IPS DF 4.7 (cell line): Measurements from ENCODE around the gene NEU2.
"Not testable (repeated sequence)": the region's sequence is repeated elsewhere in the genome, so short reads cannot be mapped to it uniquely, and the experiment has no call there.

Experiments used
- DNase-seq: peaks from one replicate; pipeline ENCODE4 v3.0.0-alpha.2; 2013; ENCODE audit warnings: low spot score; ENCODE audit errors: extremely low read depth

NEU2 gene

GRCh38 chr2:233056961-233057605 lies 24.6 kb downstream of the NEU2 start:
- no peak for DNase-seq

- no peak for DNase-seq
These were observed 26.5 kb downstream of the NEU2 start for GRCh38 chr2:233058717-233059546.

GRCh38 chr2:233059547-233059796 lies 27.0 kb downstream of the NEU2 start:
- no peak for DNase-seq

GRCh38 chr2:233059797-233060500 lies 27.5 kb downstream of the NEU2 start, which contains the start of gene INPP5D:
TSS of gene INPP5D (plus strand) at chr2:233060342. CDS start at chr2:233060479, 137 bp downstream.
- no peak for DNase-seq

- no peak for DNase-seq
These were observed 28.1 kb downstream of the NEU2 start for GRCh38 chr2:233060501-233060979.

GRCh38 chr2:233060980-233061590 lies 28.6 kb downstream of the NEU2 start:
- DNase-seq: no peak

- DNase-seq: no peak
These were observed 29.3 kb downstream of the NEU2 start for GRCh38 chr2:233061591-233062450.

GRCh38 chr2:233062451-233062850 lies 30.0 kb downstream of the NEU2 start:
- no peak for DNase-seq

- no peak for DNase-seq
These were observed 30.4 kb downstream of the NEU2 start for GRCh38 chr2:233062946-233063268.

GRCh38 chr2:233063269-233063975 lies 30.9 kb downstream of the NEU2 start:
- no peak for DNase-seq

- no peak for DNase-seq
These were observed 31.5 kb downstream of the NEU2 start for GRCh38 chr2:233063976-233064411.

- no peak for DNase-seq
These were observed 32.2 kb downstream of the NEU2 start for GRCh38 chr2:233064530-233065199.

GRCh38 chr2:233065200-233065589 lies 32.7 kb downstream of the NEU2 start:
- DNase-seq: not testable (repeated sequence)

- no peak for DNase-seq
These were observed 33.5 kb downstream of the NEU2 start for GRCh38 chr2:233065954-233066470.

GRCh38 chr2:233068762-233069418 lies 36.4 kb downstream of the NEU2 start:
- DNase-seq: no peak

- DNase-seq: no peak
These were observed 40.4 kb downstream of the NEU2 start for GRCh38 chr2:233072838-233073237.

- no peak for DNase-seq
These were observed 41.6 kb downstream of the NEU2 start for GRCh38 chr2:233074106-233074505.

GRCh38 chr2:233075141-233075965 lies 42.9 kb downstream of the NEU2 start:
- no peak for DNase-seq
